Activated naive CD8-positive, alpha-beta T cell (primary cell): Measurements from ENCODE around the gene CRISPLD2.

Experiments
- H3K27ac Mint-ChIP-seq: one replicate; pipeline ENCODE4 v1.8.0; 2021; ENCODE audit warnings: mixed read lengths
- H3K27me3 Mint-ChIP-seq: one replicate; pipeline ENCODE4 v1.8.0; 2021; ENCODE audit warnings: mixed read lengths
- H3K36me3 Mint-ChIP-seq: one replicate; pipeline ENCODE4 v1.8.0; 2021; ENCODE audit warnings: mixed read lengths
- H3K4me1 Mint-ChIP-seq: one replicate; pipeline ENCODE4 v1.8.0; 2021; ENCODE audit warnings: low read depth, mixed read lengths
- H3K4me3 Mint-ChIP-seq: one replicate; pipeline ENCODE4 v1.8.0; 2021; ENCODE audit warnings: mild to moderate bottlenecking, mixed read lengths
- H3K9me3 Mint-ChIP-seq: one replicate; pipeline ENCODE4 v1.8.0; 2021; ENCODE audit warnings: low read depth, mixed read lengths

Gene CRISPLD2

GRCh38 chr16:84952335-84953189 lies 132.8 kb downstream of the CRISPLD2 start:
- no peak overlapping the region for H3K4me3 Mint-ChIP-seq
- no peaks in the 10 kb centered on the region for H3K36me3 Mint-ChIP-seq
- H3K27ac Mint-ChIP-seq: no peak overlapping the region
- H3K27me3 Mint-ChIP-seq: no peaks in the 10 kb centered on the region
- H3K4me1 Mint-ChIP-seq: peaks cover 8% of the 10 kb centered on the region
- H3K9me3 Mint-ChIP-seq: no peaks in the 10 kb centered on the region

- Mint-ChIP-seq H3K27me3 (no peaks in the 10 kb centered on the region), H3K4me1 (peaks cover 4% of the 10 kb centered on the region), H3K9me3 (no peaks in the 10 kb centered on the region), H3K27ac (no peak overlapping the region), H3K36me3 (no peaks in the 10 kb centered on the region), H3K4me3 (no peak overlapping the region)
Observed at GRCh38 chr16:84953190-84953746, 133.5 kb downstream of the CRISPLD2 start.

- Mint-ChIP-seq H3K27ac (no peak overlapping the region), H3K36me3 (no peaks in the 10 kb centered on the region), H3K4me1 (peaks cover 4% of the 10 kb centered on the region), H3K9me3 (no peaks in the 10 kb centered on the region), H3K4me3 (no peak overlapping the region), H3K27me3 (no peaks in the 10 kb centered on the region)
Observed at GRCh38 chr16:84955427-84955826, 135.6 kb downstream of the CRISPLD2 start.

DNA sequence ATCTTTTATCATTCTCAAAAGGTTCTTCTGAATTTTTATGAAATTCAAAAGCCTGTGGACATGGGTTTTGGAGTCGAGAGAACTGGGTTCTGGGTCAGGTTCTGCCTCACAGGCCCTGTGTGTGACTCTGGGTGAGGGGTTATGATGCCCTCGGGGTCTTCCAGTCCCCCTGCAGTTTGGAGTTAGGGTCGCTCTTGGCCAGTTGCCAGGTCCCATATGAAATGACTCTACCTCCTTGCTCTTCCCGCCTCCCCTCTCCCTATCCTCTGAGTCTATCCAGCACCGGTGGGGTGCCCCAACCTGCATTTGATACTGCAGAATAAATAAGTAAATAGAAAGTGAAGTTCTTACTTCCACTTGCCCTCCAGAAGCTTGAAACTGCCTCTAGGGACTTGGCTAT lies 137.4 kb downstream of the CRISPLD2 start:
- no peaks in the 10 kb centered on the region for H3K36me3 Mint-ChIP-seq
- no peaks in the 10 kb centered on the region for H3K9me3 Mint-ChIP-seq
- no peak overlapping the region for H3K27ac Mint-ChIP-seq
- H3K4me1 Mint-ChIP-seq: peaks cover 4% of the 10 kb centered on the region
- H3K27me3 Mint-ChIP-seq: no peaks in the 10 kb centered on the region
- H3K4me3 Mint-ChIP-seq: no peak overlapping the region

DNA sequence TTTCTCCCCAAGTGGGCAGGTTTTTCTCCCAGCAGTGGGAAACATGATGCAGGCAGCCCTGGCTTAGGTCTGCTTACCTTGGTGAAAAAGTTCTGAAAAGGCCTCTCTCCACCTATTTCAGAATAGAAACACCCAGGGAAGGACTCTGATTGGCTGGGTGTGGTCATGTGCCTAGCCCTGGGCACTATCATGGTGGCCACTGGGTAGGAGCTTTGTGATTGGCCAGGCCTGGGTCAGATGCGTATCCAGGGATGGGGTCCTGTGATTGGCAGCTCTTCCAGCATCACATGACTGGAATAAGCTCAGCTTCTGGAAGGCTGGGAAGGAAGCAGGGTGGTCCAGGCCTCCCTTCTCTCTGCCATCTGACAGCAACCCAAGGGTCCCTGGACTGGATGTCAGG lies 138.0 kb downstream of the CRISPLD2 start:
- Mint-ChIP-seq H3K27me3 (no peaks in the 10 kb centered on the region), H3K27ac (no peak overlapping the region), H3K36me3 (no peaks in the 10 kb centered on the region), H3K4me1 (peaks cover 2% of the 10 kb centered on the region), H3K9me3 (no peaks in the 10 kb centered on the region), H3K4me3 (no peak overlapping the region)
